MV-4-11 (cell line): ENCODE data around the gene GALR2.

Experiments
- DNase-seq: peaks from one replicate; lab custom pipeline; 2025; lab: John Stamatoyannopoulos, UW

The GALR2 gene

DNA sequence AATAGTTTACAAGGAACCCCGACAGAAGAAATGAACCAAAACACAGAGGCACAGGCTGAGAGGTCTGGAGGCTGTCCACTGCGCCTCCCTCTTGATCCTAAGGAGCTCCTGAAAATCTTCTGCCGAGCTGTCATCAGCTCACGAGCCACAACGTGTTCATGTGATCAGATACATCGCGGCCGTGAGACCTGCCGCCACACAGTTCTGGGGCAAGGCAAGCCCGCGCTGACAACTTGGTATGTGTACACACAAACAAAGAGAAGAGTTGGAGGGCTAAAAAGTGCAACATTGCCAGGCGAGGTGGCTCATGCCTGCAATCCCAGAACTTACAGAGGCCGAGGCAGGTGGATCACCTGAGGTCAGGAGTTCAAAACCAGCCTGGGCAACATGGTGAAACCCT lies 21.4 kb downstream of the GALR2 start:
- DNase-seq, result no peak

DNA sequence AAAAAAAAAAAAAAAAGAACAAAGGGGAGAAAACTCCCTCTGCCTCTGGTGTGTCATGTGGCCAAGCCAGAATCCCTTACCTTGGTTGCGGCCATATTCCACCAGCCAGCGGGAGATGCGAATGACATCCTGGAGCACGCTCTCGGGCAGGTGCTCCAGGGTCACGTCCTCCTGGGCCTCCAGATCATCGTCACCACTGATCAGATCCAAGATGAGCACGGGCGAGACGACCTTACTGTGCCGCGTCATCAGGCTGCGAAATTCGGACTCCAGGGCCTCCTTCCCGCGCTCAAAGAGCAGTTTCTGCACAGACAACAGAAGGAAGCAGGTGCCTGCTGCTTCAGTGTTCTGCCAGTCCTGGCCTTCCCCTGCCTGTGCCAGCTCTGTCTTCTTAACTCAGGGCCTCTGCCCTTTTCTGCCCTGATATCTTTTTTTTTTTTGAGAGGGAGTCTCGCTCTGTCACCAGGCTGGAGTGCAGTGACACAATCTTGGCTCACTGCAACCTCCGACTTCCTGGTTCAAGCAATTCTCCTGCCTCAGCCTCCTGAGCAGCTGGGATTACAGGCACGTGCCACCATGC lies 23.2 kb downstream of the GALR2 start:
- no peak for DNase-seq

DNA sequence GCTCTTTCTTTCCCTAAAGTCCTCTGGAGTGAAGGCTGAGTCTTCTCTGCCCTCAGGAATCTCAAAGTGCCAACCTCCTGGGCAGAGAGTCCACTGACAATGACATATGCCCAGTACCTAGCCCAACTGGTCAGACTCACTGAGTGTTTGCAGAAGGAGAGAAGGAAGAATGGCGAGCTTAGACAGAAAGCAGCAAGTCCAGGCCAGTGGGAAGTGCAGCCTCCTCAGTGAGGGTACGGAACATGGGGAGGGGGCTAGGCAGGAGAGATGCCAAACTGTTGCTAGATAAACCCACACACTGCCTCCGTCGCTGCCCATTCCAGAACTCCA lies 28.3 kb downstream of the GALR2 start:
- no peak for DNase-seq

DNA sequence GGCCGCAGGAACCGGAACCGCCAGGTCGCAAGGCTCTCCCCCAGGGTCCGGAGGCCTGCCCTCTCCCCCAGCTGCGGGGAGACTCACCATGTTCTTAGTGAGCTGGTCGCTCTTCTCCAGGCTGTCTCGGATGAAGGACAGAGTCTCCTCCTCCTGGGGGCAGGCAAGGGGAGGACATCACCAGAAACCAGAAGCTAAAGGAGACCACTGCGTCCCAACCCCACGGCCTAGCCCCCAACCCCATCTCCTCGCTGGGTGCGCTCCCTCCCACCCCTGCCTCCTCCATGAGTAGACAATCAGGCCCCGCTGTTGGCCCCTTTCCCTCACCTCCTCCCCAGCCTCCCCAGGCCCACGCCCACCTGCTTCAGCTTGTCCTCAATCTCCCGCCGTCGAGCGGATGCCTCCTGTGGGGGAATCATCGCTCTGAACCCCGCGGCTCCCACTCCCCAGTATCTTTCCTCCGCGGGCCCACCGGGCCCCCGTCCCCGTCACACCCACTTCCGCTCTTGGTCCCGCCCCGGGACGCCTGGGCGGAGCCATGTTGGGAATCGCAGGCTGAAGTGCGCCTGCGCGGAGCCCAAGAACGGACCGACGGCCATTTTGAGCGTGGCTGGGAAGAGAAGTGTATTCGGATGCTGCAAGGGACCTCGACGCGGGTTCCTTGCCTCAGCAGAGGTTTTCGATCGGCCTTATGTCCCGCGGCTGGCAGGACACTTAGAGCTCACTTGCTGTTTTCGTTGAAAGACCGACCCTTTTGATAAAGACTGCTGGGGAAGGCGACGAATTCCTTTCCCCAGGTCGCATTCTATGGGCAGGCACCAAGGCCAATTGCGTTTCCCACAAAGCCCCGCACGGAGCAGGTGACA lies 28.9 kb downstream of the GALR2 start, which contains the start of gene EXOC7:
EXOC7 (minus strand) TSS at position 514 of the 866 bp plus-strand sequence; CDS start at position 419, 95 bp downstream.
- DNase-seq, result peak; percentile 81

DNA sequence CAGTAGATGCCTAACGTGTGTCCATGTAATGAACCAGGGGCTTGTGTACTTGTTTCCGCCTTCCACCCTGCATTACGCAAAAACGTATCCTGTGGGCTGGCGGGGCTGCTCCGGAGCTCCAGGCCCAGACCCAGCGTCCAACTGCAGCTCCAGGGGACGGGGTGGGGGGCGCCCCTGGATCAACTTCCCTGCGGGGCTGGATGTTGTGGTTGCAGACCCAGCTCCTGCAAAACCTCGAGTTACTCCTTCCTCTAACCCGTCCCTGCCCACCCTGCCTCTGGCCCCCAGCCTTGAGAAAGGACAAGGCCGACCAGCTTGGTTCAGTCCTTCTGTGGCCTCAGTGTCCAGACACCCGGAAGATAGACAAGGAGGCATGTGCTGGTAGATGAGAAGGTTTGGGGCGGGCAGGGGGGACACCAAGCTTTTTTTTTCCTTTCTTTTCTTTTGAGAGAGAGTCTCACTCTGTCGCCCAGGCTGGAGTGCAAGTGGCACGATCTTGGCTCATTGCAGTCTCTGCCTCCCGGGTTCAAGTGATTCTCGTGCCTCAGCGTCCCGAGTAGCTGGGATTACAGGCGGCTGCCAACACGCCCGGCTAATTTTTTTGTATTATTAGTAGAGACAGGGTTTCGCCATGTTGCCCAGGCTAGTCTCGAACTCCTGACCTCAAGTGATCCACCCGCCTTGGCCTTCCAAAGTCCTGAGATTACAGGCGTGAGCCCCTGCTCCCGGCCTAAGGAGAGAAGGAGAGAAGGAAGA lies 29.7 kb downstream of the GALR2 start:
- no peak for DNase-seq

DNA sequence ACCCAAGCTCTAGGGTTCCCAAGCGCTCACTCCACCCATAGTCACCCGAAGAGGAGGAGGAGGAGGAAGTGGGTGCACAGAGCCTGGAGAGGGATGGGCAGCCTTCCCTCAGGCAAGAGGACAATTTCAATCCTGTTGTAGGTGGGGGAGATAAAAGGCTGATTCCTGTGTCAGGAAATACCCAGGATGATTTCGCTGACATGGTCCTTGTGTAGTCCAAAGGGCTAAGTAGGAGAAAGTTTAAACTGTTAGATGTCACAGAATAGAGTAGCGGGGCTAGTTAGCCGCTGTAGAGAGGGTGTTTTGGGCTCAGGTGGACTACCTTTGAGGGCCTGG lies 30.3 kb downstream of the GALR2 start:
- no peak for DNase-seq

DNA sequence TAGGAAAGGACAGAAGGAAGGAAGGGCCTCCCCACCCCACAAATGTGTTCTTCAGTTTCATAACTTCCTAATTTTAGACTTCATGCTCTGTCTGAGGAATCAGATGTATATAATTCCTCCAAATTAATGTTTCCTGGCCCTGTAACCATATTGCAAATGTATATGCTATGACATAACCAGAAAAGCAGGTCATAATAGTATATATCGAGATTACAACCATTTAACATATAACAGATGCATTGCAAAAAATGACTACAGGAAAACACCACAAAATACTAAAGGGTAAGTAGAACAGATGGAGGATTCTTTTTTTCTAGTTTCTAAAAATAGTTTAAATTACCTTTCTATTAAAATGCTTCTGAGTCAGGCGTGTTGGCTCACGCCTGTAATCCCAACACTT lies 32.1 kb downstream of the GALR2 start:
- no peak for DNase-seq

DNA sequence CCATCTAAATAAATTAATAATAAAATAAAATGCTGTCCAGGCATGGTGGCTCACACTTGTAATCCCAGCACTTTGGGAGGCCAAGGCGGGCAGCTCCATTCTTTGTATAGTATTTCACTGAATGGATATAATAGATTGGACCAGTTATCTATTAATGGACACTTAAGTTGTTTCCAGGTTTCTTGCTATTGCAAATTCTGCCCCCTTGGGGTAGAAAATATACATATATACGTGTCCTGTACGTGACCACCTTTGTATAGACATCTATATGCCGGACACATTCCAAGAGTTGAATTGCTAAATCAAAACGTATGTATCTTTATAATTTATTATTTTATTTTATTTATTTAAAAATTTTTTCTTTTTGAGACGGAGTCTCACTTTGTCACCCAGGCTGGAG lies 32.9 kb downstream of the GALR2 start:
- DNase-seq, result no peak

DNA sequence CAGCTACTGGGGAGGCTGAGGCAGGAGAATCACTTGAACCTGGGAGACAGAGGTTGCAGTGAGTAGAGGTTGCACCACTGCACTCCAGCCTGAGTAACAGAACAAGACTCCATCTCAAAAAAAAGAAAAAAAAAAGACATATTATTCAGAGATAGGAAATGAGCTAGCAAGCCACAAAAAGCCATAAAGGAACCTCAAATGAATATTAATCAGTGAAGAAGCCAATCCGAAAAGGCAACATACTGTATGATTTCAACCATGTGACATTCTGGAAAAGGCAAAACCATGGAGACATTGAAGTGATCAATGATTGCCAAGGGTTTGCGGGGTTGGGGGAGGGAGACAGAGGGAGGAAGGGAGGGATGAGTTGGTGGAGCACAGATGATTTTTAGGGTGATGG lies 37.4 kb downstream of the GALR2 start:
- DNase-seq, result no peak

DNA sequence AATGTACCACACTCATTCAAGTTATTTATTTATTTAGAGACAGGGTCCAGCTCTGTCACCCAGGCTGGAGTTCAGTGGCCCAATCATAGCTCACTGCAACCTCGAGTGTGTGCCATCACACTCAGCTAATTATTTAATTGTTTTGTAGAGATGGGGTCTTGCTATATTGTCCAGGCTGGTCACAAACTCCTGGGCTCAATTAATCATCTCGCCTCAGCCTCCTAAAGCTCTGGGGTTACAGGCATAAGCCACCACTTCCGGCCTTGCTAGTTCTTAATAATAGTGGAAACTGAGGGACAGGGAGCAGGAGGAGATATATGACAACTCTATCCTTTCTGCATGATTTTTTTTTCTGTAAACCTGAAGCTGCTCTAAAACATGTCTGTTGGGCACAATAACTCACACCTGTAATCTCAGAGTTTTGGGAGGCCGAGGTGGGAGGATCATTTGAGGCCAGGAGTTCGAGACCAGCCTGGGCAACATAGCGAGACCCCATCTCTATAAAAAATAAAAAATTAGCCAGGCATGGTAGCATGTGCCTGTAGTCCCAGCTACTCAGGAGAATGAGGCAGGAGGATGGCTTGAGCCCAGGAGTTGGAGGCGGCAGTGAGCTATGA lies 40.7 kb downstream of the GALR2 start:
- DNase-seq, result no peak

DNA sequence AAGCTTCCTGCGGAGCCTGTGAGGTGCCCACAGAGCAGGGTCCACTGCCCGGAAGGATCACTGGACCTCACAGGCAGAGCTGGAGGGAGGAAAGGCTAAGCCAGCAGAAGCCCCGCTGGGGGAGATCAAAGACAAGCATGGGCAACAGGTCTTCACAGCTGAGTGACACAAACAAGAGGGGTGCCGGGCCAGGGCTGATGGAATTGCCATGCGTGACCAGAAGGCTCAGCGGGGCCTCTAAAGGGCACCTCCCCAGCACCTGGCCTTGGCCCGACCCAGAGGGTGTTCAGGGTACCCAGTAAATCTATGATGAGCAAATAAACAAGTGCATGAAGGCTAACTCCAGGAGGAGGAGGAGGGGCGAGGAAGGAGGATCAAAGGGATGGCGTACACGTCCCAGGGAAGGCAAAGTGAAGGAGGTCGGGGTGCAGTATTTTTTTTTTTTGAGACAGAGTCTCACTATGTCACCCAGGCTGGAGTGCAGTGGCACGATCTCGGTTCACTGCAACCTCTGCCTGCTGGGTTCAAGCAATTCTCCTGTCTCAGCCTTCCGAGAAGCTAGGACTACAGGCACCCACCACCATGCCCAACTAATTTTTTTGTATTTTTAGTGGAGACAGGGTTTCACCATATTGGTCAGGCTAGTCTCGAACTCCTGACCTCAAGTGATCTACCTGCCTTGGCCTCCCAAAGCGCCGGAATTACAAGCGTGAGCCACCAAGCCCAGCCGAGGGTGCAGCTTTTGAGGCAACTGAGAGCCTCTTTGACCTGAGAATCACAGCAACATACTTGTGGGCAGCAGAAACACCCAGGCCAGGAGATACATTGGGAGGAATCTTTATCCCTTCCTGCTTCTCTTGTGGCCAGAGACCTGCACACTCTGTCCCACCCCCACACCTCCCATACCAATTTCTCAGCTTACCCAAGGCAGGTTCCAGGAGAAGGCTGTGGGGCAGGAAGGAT lies 45.1 kb downstream of the GALR2 start:
- DNase-seq, result no peak

DNA sequence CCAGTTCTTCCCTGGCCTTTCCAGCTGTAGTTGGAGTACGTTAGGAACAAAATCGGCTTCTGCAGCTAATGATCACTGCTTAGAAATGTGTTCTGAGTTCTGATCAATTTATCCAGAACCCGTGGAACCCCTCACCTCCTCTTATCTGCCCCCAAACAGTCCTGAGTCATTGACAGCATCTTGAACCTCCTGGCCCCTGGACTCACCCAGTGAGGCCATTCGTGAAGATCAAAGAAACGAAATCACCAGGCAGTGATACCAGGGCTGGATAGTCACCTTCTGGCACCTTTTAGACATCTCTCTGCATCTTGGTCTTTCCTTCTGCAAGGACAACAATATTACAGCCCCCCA lies 46.1 kb downstream of the GALR2 start:
- no peak for DNase-seq

DNA sequence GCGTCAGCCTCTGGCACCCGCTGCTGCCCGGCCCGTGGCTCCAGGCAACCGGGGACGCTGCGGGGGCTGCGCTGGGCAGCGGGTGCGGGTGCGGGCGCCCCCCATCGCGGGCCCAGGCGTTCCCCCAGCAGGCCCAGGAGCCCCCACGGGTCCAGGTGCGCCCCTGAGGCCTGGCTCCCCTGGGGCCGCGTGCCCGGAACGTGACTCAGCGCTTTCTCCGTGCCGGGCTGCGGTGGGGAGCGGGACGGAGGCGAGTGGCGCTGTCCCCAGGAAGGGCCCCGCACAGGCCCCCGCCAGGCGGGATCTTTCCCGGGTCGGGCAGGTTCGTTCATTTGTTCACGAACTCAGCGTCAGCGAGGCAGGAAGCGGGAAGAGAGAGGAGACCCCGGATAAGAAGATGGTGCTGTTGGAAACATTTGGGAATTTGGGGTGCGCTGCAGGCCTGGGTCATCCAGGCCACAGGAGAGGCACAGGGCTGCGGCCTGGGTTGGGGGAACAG lies 47.4 kb downstream of the GALR2 start:
- no peak for DNase-seq

DNA sequence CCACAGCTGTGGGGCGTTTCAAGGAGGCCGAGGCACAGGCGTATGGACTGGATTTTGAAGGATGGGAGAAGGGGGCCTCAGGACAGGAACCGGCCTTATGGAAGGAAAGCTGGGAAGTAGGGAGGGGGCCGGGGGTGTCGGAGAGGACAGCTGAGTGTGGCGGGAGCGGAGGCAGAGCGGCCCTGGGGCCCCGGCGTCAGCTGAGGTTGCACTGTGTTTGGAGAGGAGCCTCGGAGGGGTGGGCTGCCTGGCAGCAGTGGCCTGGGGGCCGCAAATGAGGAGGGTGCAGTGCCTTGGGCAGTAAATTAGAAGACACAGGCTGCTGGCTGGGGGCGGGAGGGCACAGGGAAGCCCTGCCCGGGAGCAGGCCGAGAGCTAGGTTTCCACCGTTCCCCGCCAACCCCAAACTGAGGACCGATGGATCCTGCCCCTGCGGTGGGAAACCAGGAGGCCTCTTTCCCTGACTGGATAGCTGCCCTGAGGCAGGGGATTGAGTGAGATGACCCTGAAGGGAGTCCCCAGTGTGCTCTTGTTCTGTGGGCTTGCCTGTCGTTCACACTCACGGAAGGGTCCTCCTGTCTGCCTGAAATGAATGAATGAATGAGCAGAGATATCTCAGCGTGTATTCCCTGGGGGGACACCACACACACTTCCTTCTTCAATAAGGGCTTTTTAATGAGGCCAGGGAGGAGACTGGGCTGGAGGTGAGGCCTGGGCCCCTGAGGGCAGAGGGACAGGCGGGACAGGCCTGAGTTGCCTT lies 48.0 kb downstream of the GALR2 start:
- no peak for DNase-seq

DNA sequence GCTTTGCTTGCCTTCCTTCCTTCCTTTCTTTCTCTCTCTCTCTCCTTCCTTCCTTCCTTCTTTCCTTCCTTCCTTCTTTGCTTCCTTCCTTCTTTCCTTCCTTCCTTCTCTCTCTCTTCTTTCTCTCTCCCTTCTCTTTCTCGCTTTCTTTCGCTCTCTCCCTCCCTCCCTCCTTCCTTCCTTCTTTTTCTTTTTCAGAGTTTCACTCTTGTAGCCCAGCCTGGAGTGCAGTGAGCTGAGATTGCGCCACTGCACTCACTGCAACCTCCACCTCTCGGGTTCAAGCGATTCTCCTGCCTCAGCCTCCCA lies 48.6 kb downstream of the GALR2 start:
- no peak for DNase-seq

DNA sequence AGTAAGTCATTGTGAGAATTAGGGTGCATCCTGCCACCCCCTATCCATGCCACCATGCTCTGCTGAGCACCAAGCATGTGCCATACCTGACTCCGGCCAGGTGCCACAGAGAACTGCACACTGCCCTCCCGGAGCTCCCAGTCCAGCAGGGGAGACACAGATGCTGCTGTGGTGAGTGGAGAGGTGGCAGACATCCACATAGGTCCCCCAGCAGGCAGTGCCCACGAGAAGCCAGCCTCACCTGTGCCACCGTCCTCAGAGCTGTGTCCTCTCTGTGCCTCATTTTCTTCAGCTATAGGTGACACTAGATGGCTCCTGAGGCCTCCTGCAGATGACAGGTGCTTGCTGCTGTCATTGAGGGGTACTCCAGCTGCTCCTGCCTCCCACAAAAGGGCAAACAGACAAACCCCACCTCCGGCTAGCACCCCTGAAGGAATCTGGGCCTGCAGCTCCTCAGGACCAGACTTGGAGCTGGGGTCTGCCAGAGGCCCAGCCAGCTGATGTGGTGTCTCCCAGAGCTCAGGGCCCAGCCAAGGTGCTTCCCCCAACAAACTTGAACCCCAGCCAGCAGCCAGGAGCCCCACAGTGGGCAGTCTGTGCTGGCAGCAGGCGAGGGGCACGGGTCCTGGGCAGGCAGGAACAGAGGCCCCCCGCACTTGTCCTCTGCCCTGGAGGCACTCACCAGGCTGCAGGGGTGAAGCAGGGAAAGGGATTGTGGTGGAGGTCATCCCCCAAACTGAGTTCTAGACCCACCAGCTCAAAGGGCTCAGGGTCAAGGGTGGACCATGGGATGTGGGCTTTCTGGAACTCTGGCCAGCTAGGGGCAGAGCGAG lies 49.4 kb downstream of the GALR2 start:
- DNase-seq, result no peak

DNA sequence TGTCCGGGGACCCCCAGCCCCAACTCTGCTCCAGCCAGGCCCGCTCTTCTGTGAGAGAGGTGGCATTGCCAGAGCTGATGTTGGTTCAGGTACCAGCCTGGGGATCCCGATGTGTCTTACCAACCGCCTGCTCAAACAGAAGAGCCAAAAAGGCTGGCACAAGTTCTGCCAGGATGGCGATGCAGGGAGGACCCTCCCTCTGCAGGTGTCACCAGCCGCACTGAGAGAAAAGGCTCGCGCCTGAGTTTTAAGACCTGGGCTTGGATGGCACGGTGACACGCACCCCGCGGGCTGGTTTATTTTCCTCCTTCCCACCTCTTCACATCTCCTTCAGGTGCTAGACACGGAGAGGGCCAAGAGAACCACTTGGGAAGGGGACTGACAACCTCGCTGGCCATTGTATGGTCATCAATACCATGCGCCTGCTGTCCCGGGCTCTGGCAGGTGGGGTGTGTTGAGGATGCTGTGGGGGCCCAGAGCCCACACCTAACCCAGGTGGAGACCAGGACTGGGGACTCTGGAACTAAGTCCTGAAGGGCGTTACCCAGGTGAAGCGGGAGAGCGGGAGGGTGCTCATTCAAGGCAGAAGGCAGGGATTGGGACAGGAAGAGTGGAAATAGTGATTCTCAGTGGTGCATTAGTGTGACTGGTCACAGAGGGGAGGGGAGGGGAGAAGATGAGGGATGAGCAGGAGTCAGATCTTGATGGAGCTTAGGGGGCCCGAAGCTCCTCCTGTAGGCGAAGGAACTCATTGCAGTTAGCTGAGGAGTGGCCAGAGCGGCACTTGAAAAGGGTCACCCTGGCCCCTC lies 50.2 kb downstream of the GALR2 start:
- DNase-seq, result no peak

DNA sequence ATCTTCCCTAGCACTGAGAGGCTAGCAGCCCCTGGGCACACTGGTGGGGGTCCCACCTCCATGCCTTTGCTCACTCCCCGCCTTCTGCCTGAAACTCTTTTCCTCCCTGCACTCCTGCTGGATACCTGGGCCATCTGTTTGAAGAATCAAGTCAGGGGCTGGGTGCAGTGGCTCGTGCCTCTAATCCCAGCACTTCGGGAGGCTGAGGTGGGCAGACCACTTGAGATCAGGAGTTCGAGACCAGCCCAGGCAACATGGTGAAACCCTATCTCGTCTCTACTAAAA lies 50.8 kb downstream of the GALR2 start:
- no peak for DNase-seq

DNA sequence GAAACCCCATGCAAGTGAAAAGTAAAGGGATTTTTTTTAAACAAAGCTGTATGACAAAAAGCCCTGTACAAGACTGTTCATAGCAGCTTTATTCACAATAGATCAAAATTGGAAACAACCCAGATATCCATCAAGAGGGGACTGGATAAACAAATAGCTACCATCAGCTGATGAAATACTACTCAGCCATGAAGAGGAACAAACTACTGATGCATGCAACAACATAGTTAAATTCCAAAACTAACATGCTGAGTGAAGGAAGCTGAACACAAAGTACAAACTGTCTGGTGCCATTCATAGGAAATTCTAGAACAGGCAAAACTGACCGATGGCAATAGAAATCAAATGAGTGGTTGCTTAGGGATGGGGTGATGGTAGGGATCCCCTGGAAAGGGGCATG lies 51.3 kb downstream of the GALR2 start:
- DNase-seq, result no peak
